ENCODE results near the gene STS.
"Not testable (repeated sequence)": the region's sequence is repeated elsewhere in the genome, so short reads cannot be mapped to it uniquely, and the experiment has no call there.

STS gene

DNA sequence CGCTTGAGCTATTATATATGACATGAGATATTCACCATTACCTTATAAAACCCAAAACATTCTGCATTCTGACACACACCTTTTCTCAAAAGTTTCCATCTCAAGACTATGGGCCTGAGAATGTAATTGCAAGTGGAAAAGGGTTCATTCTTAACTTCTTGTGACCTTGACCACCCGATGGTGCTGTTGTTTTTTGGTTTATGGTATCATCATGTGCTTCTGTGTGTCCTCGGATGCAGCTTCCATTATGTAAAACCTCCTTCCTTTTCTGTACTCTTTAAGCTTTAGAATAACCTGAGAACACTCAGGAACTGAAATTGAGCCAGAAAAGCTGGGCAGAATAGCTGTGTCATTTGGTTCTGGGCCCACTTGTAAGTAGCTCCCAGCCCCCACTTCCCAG, 16.7 kb downstream of the STS start:
- ATAC-seq (replicated peaks; ENCODE audit: extremely low read depth, poor library complexity, severe bottlenecking), result no peak

GRCh38 chrX:7168371-7168770, 20.9 kb downstream of the STS start:
- no peak overlapping the region for H3K27ac Mint-ChIP-seq (ENCODE audit: low read depth)
- no peak overlapping the region for H3K4me3 Mint-ChIP-seq
- no peaks in the 10 kb centered on the region for H3K27me3 Mint-ChIP-seq
- H3K9me3 Mint-ChIP-seq, result no peaks in the 10 kb centered on the region
- H3K36me3 Mint-ChIP-seq (ENCODE audit: insufficient read depth), result no peaks in the 10 kb centered on the region
- ATAC-seq (replicated peaks; ENCODE audit: extremely low read depth, poor library complexity, severe bottlenecking), result no peak
- no peak for DNase-seq (ENCODE audit: low spot score in 2 of 2)
- no peaks in the 10 kb centered on the region for H3K4me1 Mint-ChIP-seq

More for the DNA sequence above, 16.7 kb downstream of the STS start:
- no peaks in the 10 kb centered on the region for H3K9me3 Mint-ChIP-seq
- no peak overlapping the region for H3K27ac Mint-ChIP-seq (ENCODE audit: low read depth)
- H3K27me3 Mint-ChIP-seq, result no peaks in the 10 kb centered on the region
- DNase-seq (ENCODE audit: low spot score in 2 of 2), result no peak
- no peak overlapping the region for H3K4me3 Mint-ChIP-seq
- no peaks in the 10 kb centered on the region for H3K4me1 Mint-ChIP-seq
- no peaks in the 10 kb centered on the region for H3K36me3 Mint-ChIP-seq (ENCODE audit: insufficient read depth)

DNA sequence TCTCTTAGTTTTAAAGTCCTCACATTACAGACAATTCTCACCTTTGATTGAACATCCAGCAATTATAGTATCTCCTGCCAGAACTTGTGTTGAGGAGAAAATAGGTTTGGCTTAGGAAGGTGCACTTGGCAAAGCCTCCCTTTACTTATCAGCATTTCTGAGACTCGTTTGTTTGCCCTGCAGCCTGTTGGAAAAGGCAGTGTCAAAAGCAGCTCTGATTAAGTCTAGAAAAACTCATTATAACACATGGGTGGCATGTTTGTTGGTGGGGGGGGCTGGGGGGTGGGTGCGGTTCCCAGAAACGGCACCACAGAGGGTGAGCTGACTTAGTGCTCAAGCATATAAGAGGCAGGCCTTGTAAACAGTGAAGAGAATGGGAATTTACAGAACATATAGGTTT, 22.1 kb downstream of the STS start:
- no peak overlapping the region for H3K4me3 Mint-ChIP-seq
- H3K9me3 Mint-ChIP-seq, result no peaks in the 10 kb centered on the region
- H3K36me3 Mint-ChIP-seq (ENCODE audit: insufficient read depth), result no peaks in the 10 kb centered on the region
- ATAC-seq (replicated peaks; ENCODE audit: extremely low read depth, poor library complexity, severe bottlenecking) (no peak), DNase-seq (ENCODE audit: low spot score in 2 of 2) (no peak)
- H3K27me3 Mint-ChIP-seq, result no peaks in the 10 kb centered on the region
- H3K4me1 Mint-ChIP-seq, result no peaks in the 10 kb centered on the region
- H3K27ac Mint-ChIP-seq (ENCODE audit: low read depth), result no peak overlapping the region

GRCh38 chrX:7170898-7171297, 23.4 kb downstream of the STS start:
- H3K27ac Mint-ChIP-seq (ENCODE audit: low read depth), result no peak overlapping the region
- H3K27me3 Mint-ChIP-seq, result no peaks in the 10 kb centered on the region
- no peaks in the 10 kb centered on the region for H3K4me1 Mint-ChIP-seq
- H3K36me3 Mint-ChIP-seq (ENCODE audit: insufficient read depth), result no peaks in the 10 kb centered on the region
- no peak overlapping the region for H3K4me3 Mint-ChIP-seq
- no peak for DNase-seq (ENCODE audit: low spot score in 2 of 2)
- no peaks in the 10 kb centered on the region for H3K9me3 Mint-ChIP-seq
- no peak for ATAC-seq (replicated peaks; ENCODE audit: extremely low read depth, poor library complexity, severe bottlenecking)

- not testable (repeated sequence) for H3K4me3 Mint-ChIP-seq; ATAC-seq (replicated peaks; ENCODE audit: extremely low read depth, poor library complexity, severe bottlenecking); H3K27me3 Mint-ChIP-seq; H3K27ac Mint-ChIP-seq (ENCODE audit: low read depth); DNase-seq (ENCODE audit: low spot score in 2 of 2); H3K9me3 Mint-ChIP-seq; H3K36me3 Mint-ChIP-seq (ENCODE audit: insufficient read depth); H3K4me1 Mint-ChIP-seq
Observed at GRCh38 chrX:7178859-7179258, 31.3 kb downstream of the STS start.

DNA sequence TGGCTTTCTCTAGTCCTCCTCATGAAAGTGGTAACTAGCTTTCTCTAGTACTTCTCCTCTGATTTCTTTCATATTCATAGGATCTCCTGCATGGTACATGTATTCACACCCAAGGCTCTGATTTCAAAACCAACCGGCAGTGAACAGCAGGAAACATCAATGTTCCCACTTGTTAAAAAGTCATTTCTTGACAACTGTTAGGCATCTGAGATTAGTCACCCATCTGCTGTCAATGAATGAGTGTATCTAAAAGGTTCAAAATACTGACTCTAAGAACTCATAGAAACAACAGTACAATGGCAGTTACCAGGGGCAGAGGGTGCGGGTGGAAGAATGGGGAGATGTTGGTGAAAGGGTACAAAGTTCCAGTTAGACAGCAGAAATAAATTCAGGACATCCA, 31.9 kb downstream of the STS start:
- Mint-ChIP-seq H3K4me1 (no peaks in the 10 kb centered on the region), H3K36me3 (ENCODE audit: insufficient read depth) (no peaks in the 10 kb centered on the region), H3K27ac (ENCODE audit: low read depth) (no peak overlapping the region), H3K27me3 (no peaks in the 10 kb centered on the region), H3K9me3 (no peaks in the 10 kb centered on the region), H3K4me3 (no peak overlapping the region)
- DNase-seq (ENCODE audit: low spot score in 2 of 2) (no peak), ATAC-seq (replicated peaks; ENCODE audit: extremely low read depth, poor library complexity, severe bottlenecking) (no peak)

DNA sequence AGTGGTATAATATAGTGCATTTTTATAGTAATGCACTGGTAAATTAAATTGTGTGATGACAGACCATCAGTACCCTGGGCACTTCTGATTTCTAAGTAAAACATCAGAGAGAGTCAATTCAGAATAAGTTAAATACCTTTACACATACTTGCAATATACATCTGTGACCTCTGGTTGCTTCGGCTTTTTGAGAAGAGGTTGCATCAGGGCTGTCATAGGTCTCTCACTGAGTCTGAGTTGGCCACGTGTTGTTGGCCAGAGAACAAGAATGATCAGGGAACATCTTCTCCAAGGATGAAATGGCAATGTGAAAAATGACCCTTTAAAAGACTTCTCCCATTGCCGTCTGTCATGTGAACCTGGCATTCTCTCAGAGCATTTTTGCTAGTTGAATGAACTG, 37.3 kb downstream of the STS start:
- DNase-seq (ENCODE audit: low spot score in 2 of 2) (no peak), ATAC-seq (replicated peaks; ENCODE audit: extremely low read depth, poor library complexity, severe bottlenecking) (no peak)
- H3K4me3 Mint-ChIP-seq, result no peak overlapping the region
- H3K36me3 Mint-ChIP-seq (ENCODE audit: insufficient read depth), result no peaks in the 10 kb centered on the region
- H3K9me3 Mint-ChIP-seq, result no peaks in the 10 kb centered on the region
- no peaks in the 10 kb centered on the region for H3K27me3 Mint-ChIP-seq
- no peaks in the 10 kb centered on the region for H3K4me1 Mint-ChIP-seq
- no peak overlapping the region for H3K27ac Mint-ChIP-seq (ENCODE audit: low read depth)

GRCh38 chrX:7188672-7189071, 41.2 kb downstream of the STS start:
- Mint-ChIP-seq H3K36me3 (ENCODE audit: insufficient read depth) (no peaks in the 10 kb centered on the region), H3K27ac (ENCODE audit: low read depth) (no peak overlapping the region), H3K4me1 (no peaks in the 10 kb centered on the region), H3K9me3 (no peaks in the 10 kb centered on the region), H3K27me3 (no peaks in the 10 kb centered on the region), H3K4me3 (no peak overlapping the region)
- ATAC-seq (replicated peaks; ENCODE audit: extremely low read depth, poor library complexity, severe bottlenecking), result no peak
- no peak for DNase-seq (ENCODE audit: low spot score in 2 of 2)

GRCh38 chrX:7190157-7190556, 42.6 kb downstream of the STS start:
- Mint-ChIP-seq H3K36me3 (ENCODE audit: insufficient read depth) (no peaks in the 10 kb centered on the region), H3K4me3 (no peak overlapping the region), H3K27me3 (no peaks in the 10 kb centered on the region), H3K9me3 (no peaks in the 10 kb centered on the region), H3K4me1 (no peaks in the 10 kb centered on the region), H3K27ac (ENCODE audit: low read depth) (no peak overlapping the region)
- DNase-seq (ENCODE audit: low spot score in 2 of 2) (no peak), ATAC-seq (replicated peaks; ENCODE audit: extremely low read depth, poor library complexity, severe bottlenecking) (no peak)

- no peak overlapping the region for H3K4me3 Mint-ChIP-seq
- H3K4me1 Mint-ChIP-seq, result no peaks in the 10 kb centered on the region
Observed at GRCh38 chrX:7191681-7192110, 44.2 kb downstream of the STS start.

DNA sequence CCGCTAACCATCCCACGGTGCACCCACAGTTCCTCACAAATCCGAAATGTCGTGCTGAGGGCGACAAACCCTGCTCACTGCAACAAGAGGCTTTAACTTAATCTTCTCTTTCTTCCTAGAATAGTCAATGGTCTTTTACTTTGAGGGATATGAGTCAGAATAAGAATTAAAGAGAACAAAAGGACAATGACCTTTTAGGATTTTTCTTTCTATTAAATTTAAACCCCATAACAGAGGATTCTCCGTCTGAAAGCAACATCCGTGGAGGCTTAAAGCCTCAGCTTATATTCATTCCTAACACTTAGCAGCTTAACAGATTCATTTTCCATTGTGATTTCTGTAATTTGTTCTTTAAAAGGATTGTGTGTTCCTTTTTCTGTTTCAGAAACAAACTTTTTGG, 45.4 kb downstream of the STS start:
- ATAC-seq (replicated peaks; ENCODE audit: extremely low read depth, poor library complexity, severe bottlenecking), result no peak
- Mint-ChIP-seq H3K4me3 (no peak overlapping the region), H3K36me3 (ENCODE audit: insufficient read depth) (no peaks in the 10 kb centered on the region), H3K9me3 (no peaks in the 10 kb centered on the region), H3K27me3 (no peaks in the 10 kb centered on the region), H3K4me1 (no peaks in the 10 kb centered on the region), H3K27ac (ENCODE audit: low read depth) (no peak overlapping the region)
- no peak for DNase-seq (ENCODE audit: low spot score in 2 of 2)

More at GRCh38 chrX:7191681-7192110, 44.2 kb downstream of the STS start:
- Mint-ChIP-seq H3K9me3 (no peaks in the 10 kb centered on the region), H3K36me3 (ENCODE audit: insufficient read depth) (no peaks in the 10 kb centered on the region), H3K27ac (ENCODE audit: low read depth) (no peak overlapping the region), H3K27me3 (no peaks in the 10 kb centered on the region)
- no peak for DNase-seq (ENCODE audit: low spot score in 2 of 2)
- no peak for ATAC-seq (replicated peaks; ENCODE audit: extremely low read depth, poor library complexity, severe bottlenecking)

- no peak overlapping the region for H3K4me3 Mint-ChIP-seq
- H3K36me3 Mint-ChIP-seq (ENCODE audit: insufficient read depth), result no peaks in the 10 kb centered on the region
- no peak overlapping the region for H3K27ac Mint-ChIP-seq (ENCODE audit: low read depth)
- no peaks in the 10 kb centered on the region for H3K4me1 Mint-ChIP-seq
- DNase-seq (ENCODE audit: low spot score in 2 of 2), result no peak
- no peaks in the 10 kb centered on the region for H3K9me3 Mint-ChIP-seq
- no peaks in the 10 kb centered on the region for H3K27me3 Mint-ChIP-seq
- ATAC-seq (replicated peaks; ENCODE audit: extremely low read depth, poor library complexity, severe bottlenecking), result no peak
Observed at GRCh38 chrX:7194606-7195005, 47.1 kb downstream of the STS start.

All from central memory CD8-positive, alpha-beta T cell (primary cell).